ENCODE measurements around the gene IGLON5.

Gene IGLON5

GRCh38 chr19:51295382-51296126 lies 15.9 kb upstream of the IGLON5 start:
- FAIRE-seq (no peak), DNase-seq (ENCODE audit: insufficient read length, low spot score) (no peak)
- no peak for TF ChIP-seq CTCF (IDR thresholded peaks at IDR 0.05; ENCODE audit: insufficient read depth, missing control alignments)

GRCh38 chr19:51296336-51297093 lies 14.9 kb upstream of the IGLON5 start:
- no peak for FAIRE-seq
- TF ChIP-seq CTCF (IDR thresholded peaks at IDR 0.05; ENCODE audit: insufficient read depth, missing control alignments), result no peak
- DNase-seq (ENCODE audit: insufficient read length, low spot score), result no peak

- FAIRE-seq (no peak), DNase-seq (ENCODE audit: insufficient read length, low spot score) (no peak)
- TF ChIP-seq CTCF (IDR thresholded peaks at IDR 0.05; ENCODE audit: insufficient read depth, missing control alignments), result no peak
Observed at GRCh38 chr19:51297406-51297805, 14.0 kb upstream of the IGLON5 start.

- no peak for FAIRE-seq
- TF ChIP-seq CTCF (IDR thresholded peaks at IDR 0.05; ENCODE audit: insufficient read depth, missing control alignments), result no peak
- no peak for DNase-seq (ENCODE audit: insufficient read length, low spot score)
Observed at GRCh38 chr19:51301266-51301665, 10.2 kb upstream of the IGLON5 start.

GRCh38 chr19:51305479-51305878 lies 6.0 kb upstream of the IGLON5 start:
- FAIRE-seq, result no peak
- no peak for TF ChIP-seq CTCF (IDR thresholded peaks at IDR 0.05; ENCODE audit: insufficient read depth, missing control alignments)
- DNase-seq (ENCODE audit: insufficient read length, low spot score), result no peak

GRCh38 chr19:51316688-51317087 lies 5.2 kb downstream of the IGLON5 start:
- DNase-seq (ENCODE audit: insufficient read length, low spot score) (no peak), FAIRE-seq (no peak)
- TF ChIP-seq CTCF (IDR thresholded peaks at IDR 0.05; ENCODE audit: insufficient read depth, missing control alignments), result no peak

- DNase-seq (ENCODE audit: insufficient read length, low spot score) (no peak), FAIRE-seq (no peak)
- TF ChIP-seq CTCF (IDR thresholded peaks at IDR 0.05; ENCODE audit: insufficient read depth, missing control alignments), result no peak
Observed at GRCh38 chr19:51317376-51317775, 5.9 kb downstream of the IGLON5 start.
